GM10266 (cell line): ENCODE results near the gene PDZD2.
"Not testable (repeated sequence)": the region's sequence is repeated elsewhere in the genome, so short reads cannot be mapped to it uniquely, and the experiment has no call there.

Source experiments
- DNase-seq: peaks from one replicate; pipeline ENCODE4 v3.0.0; 2012; ENCODE audit errors: extremely low spot score
- CTCF ChIP-seq: IDR thresholded peaks from 2 replicates; pipeline ENCODE4 v1.5.1; 2012; ENCODE audit warnings: mild to moderate bottlenecking, low read depth; ENCODE audit not compliant: control insufficient read depth, insufficient read depth; ENCODE audit errors: missing control alignments

PDZD2 gene

GRCh38 chr5:31966936-31967335, 328.0 kb downstream of the PDZD2 start:
- DNase-seq, result no peak
- TF ChIP-seq CTCF, result no peak

- DNase-seq, result no peak
- TF ChIP-seq CTCF, result no peak
Measured at GRCh38 chr5:31967461-31967860, 328.5 kb downstream of the PDZD2 start.

GRCh38 chr5:31972558-31972957, 333.6 kb downstream of the PDZD2 start:
- DNase-seq, result no peak
- no peak for TF ChIP-seq CTCF

- DNase-seq, result not testable (repeated sequence)
Measured at GRCh38 chr5:31975189-31975612, 336.3 kb downstream of the PDZD2 start.

- no peak for TF ChIP-seq CTCF
- no peak for DNase-seq
Measured at GRCh38 chr5:31976169-31976568, 337.2 kb downstream of the PDZD2 start.

- no peak for DNase-seq
- no peak for TF ChIP-seq CTCF
Measured at GRCh38 chr5:31981361-31981945, 342.5 kb downstream of the PDZD2 start.

- DNase-seq, result no peak
- no peak for TF ChIP-seq CTCF
Measured at GRCh38 chr5:31982027-31982426, 343.1 kb downstream of the PDZD2 start.

- no peak for TF ChIP-seq CTCF
- no peak for DNase-seq
Measured at GRCh38 chr5:31982621-31983020, 343.7 kb downstream of the PDZD2 start.
